Sigmoid colon (tissue), 7 donors: ENCODE data around the gene WNT9A. TPM values are rescaled to one million over a fixed set of nuclear protein-coding genes. Genes with fewer than 3 reads are reported as not detected.
A peak's percentile ranks its signal among the peaks of the same experiment; 100 is the strongest.

ENCODE experiments used
- DNase-seq: peaks from one replicate; pipeline ENCODE4 v3.0.0-alpha.2; 2019
- H3K27ac ChIP-seq, 4 donors: fragments of 200-600 bp; sonication (generic); one replicate each; pipeline ENCODE4 v1.5.1; 2016 to 2019; ENCODE audit warnings: mild to moderate bottlenecking in 1 of 4
- H3K27me3 ChIP-seq, 3 donors: fragments of 200-600 bp; sonication (generic); one replicate each; pipeline ENCODE4 v1.5.1; 2019; ENCODE audit warnings: mild to moderate bottlenecking in 1 of 3
- H3K36me3 ChIP-seq, 4 donors: fragments of 200-600 bp; sonication (generic); one replicate each; pipeline ENCODE4 v1.5.1; 2016 to 2019
- H3K4me1 ChIP-seq, 4 donors: fragments of 200-600 bp; sonication (generic); one replicate each; pipeline ENCODE4 v1.5.1; 2017 to 2019
- H3K4me3 ChIP-seq, 4 donors: fragments of 200-600 bp; sonication (generic); one replicate each; pipeline ENCODE4 v1.5.1; 2017 to 2019; ENCODE audit warnings: mild to moderate bottlenecking in 2 of 4, moderate library complexity in 1 of 4
- H3K9me3 ChIP-seq, 4 donors: fragments of 200-600 bp in 3 of 4; sonication (generic) in 3 of 4; one replicate each; pipeline versions ENCODE4 v1.5.1 to v1.6.1; 2013 to 2019
- CTCF ChIP-seq, 4 experiments: fragments of 450-650 bp in 3 of 4; fragments of 200-600 bp in 1 of 4; IDR thresholded peaks; one replicate each; pipeline ENCODE4 v1.5.1; 2016 to 2019; ENCODE audit warnings: antibody characterized with exemption in 4 of 4, mild to moderate bottlenecking in 3 of 4, moderate library complexity in 2 of 4
- EP300 ChIP-seq, 4 donors: sonication (generic); formaldehyde crosslinking; IDR thresholded peaks; one replicate each; pipeline ENCODE4 v1.6.1; 2017; ENCODE audit warnings: antibody characterized with exemption in 4 of 4
- POLR2A ChIP-seq, 2 donors: fragments of 450-650 bp; IDR thresholded peaks; one replicate each; pipeline ENCODE4 v1.6.1; 2016; ENCODE audit warnings: antibody characterized with exemption in 2 of 2, mild to moderate bottlenecking in 2 of 2, moderate library complexity in 2 of 2
- POLR2AphosphoS5 ChIP-seq, 4 donors: sonication (generic); formaldehyde crosslinking; IDR thresholded peaks; one replicate each; pipeline ENCODE4 v1.6.1; 2017; ENCODE audit warnings: antibody characterized with exemption in 4 of 4
- WGBS, 2 donors: extraction: QIAGEN DNeasy Blood & Tissue Kit; methylation state at CpG; one replicate each; pipeline ENCODE4 v1.1.7; 2013; 5-methylcytosine and 5-hydroxymethylcytosine counted together
- intact Hi-C: fragments of 100-400 bp; cut with DNase I; formaldehyde crosslinking; loops from one replicate; pipeline ENCODE4 v1.15.1; 2023
- polyA plus RNA-seq, 3 donors: library from polyadenylated mRNA; stranded (reverse); fragments of 200-250 nt; gene quantifications; one replicate each; pipeline ENCODE4 v1.2.3, GENCODE V29; 2013
- total RNA-seq, 4 donors: library from RNA; depleted of rRNA; stranded (reverse); fragments of >200 nt; gene quantifications; one replicate each; pipeline ENCODE4 v1.1.0, GENCODE V29; 2016
- donor health status: healthy with polysubstance abuse.
- donor health status: Bipolar disorder and iron deficiency.
- donor health status: healthy.

WNT9A gene
- total and polyA plus RNA-seq, 7 donors, result 0.23 to 25.5 (median 6.4) TPM

- Histone ChIP-seq H3K36me3 (no peaks in the 10 kb centered on the region), H3K27ac (no peak overlapping the region), H3K27me3 (no peaks in the 10 kb centered on the region), H3K4me1 (peaks cover 0 to 11% (median 8%) of the 10 kb centered on the region in 4 donors), H3K9me3 (no peaks in the 10 kb centered on the region), H3K4me3 (no peak overlapping the region)
- 82 to 86% methylated on average over 6 of the region's 6 CpGs for WGBS, 2 donors
- no peak for TF ChIP-seq POLR2AphosphoS5 (IDR thresholded peaks at IDR 0.05)
- no peak for TF ChIP-seq CTCF (IDR thresholded peaks at IDR 0.05)
- no peak for TF ChIP-seq EP300 (IDR thresholded peaks at IDR 0.05)
- no peak for TF ChIP-seq POLR2A (IDR thresholded peaks at IDR 0.05)
- DNase-seq, result peak; percentile 46
- intact Hi-C loops, result no loop called here
These were observed 49.9 kb downstream of the WNT9A start for GRCh38 chr1:227897704-227898438.

GRCh38 chr1:227896710-227897655 lies 50.7 kb downstream of the WNT9A start:
- peaks cover 0 to 11% (median 8%) of the 10 kb centered on the region in 4 donors for H3K4me1 ChIP-seq
- H3K27me3 ChIP-seq, result no peaks in the 10 kb centered on the region
- H3K27ac ChIP-seq, result peak overlapping the region in 2 of 4 donors; percentile 70 to 73
- peak; percentile 60 for DNase-seq
- no peaks in the 10 kb centered on the region for H3K36me3 ChIP-seq
- TF ChIP-seq CTCF (IDR thresholded peaks at IDR 0.05) (no peak), POLR2AphosphoS5 (IDR thresholded peaks at IDR 0.05) (no peak), POLR2A (IDR thresholded peaks at IDR 0.05) (no peak), EP300 (IDR thresholded peaks at IDR 0.05) (no peak)
- intact Hi-C loops, result no loop called here
- H3K9me3 ChIP-seq, result no peaks in the 10 kb centered on the region
- WGBS, 2 donors, result 92 to 93% methylated on average over 9 of the region's 9 CpGs
- H3K4me3 ChIP-seq, result no peak overlapping the region

- TF ChIP-seq POLR2AphosphoS5 (IDR thresholded peaks at IDR 0.05) (no peak), CTCF (IDR thresholded peaks at IDR 0.05) (no peak), POLR2A (IDR thresholded peaks at IDR 0.05) (no peak), EP300 (IDR thresholded peaks at IDR 0.05) (no peak)
- peak; percentile 70 for DNase-seq
- peaks cover 0 to 11% (median 8%) of the 10 kb centered on the region in 4 donors for H3K4me1 ChIP-seq
- no peaks in the 10 kb centered on the region for H3K27me3 ChIP-seq
- H3K27ac ChIP-seq, result peak overlapping the region in 3 of 4 donors; percentile 58 to 73 (median 70)
- intact Hi-C loops, result no loop called here
- no peaks in the 10 kb centered on the region for H3K36me3 ChIP-seq
- no peaks in the 10 kb centered on the region for H3K9me3 ChIP-seq
- 75 to 83% methylated on average over 24 of the region's 24 CpGs for WGBS, 2 donors
- no peak overlapping the region for H3K4me3 ChIP-seq
These were observed 51.7 kb downstream of the WNT9A start for GRCh38 chr1:227895828-227896685.

GRCh38 chr1:227894831-227895451 lies 52.8 kb downstream of the WNT9A start:
- TF ChIP-seq CTCF (IDR thresholded peaks at IDR 0.05) (no peak), POLR2A (IDR thresholded peaks at IDR 0.05) (no peak), POLR2AphosphoS5 (IDR thresholded peaks at IDR 0.05) (no peak), EP300 (IDR thresholded peaks at IDR 0.05) (no peak)
- WGBS, 2 donors, result 90 to 93% methylated on average over 12 of the region's 12 CpGs

More at GRCh38 chr1:227894831-227895451, 52.8 kb downstream of the WNT9A start:
- H3K9me3 ChIP-seq, result no peaks in the 10 kb centered on the region
- no peaks in the 10 kb centered on the region for H3K36me3 ChIP-seq
- H3K4me1 ChIP-seq, result peaks cover 0 to 11% (median 8%) of the 10 kb centered on the region in 4 donors
- H3K27ac ChIP-seq, result peak overlapping the region in 2 of 4 donors; percentile 70 to 73
- no peaks in the 10 kb centered on the region for H3K27me3 ChIP-seq
- intact Hi-C loops, result no loop called here
- no peak overlapping the region for H3K4me3 ChIP-seq
- DNase-seq, result no peak
